Fibroblast of the aortic adventitia (primary cell): ENCODE data around the gene FSD2. TPM values are rescaled to one million over a fixed set of nuclear protein-coding genes. Genes with fewer than 3 reads are reported as not detected.
"Not testable (repeated sequence)": the region's sequence is repeated elsewhere in the genome, so short reads cannot be mapped to it uniquely, and the experiment has no call there.

Experiments
- DNase-seq: peaks from one replicate; pipeline ENCODE4 v3.0.0-alpha.2; 2010; ENCODE audit warnings: low read depth
- H3K4me3 ChIP-seq: 2 replicates; pipeline ENCODE4 v1.5.1; 2011; ENCODE audit warnings: low read depth, mild to moderate bottlenecking, control low read depth, low read length, moderate library complexity
- total RNA-seq: library from RNA; depleted of rRNA; stranded (reverse); fragments of >200 nt; gene quantifications from 2 replicates; pipeline ENCODE4 v1.2.3, GENCODE V29; 2012; ENCODE audit warnings: low replicate concordance
- TF ChIP-seq, protein P1 (sequence below): IDR thresholded peaks from 2 replicates; pipeline ENCODE4 v1.5.1; 2011; ENCODE audit warnings: mild to moderate bottlenecking, low read length, control low read depth, inconsistent platforms; ENCODE audit not compliant: insufficient read depth

Gene FSD2
- total RNA-seq, 1 donor: not detected

DNA sequence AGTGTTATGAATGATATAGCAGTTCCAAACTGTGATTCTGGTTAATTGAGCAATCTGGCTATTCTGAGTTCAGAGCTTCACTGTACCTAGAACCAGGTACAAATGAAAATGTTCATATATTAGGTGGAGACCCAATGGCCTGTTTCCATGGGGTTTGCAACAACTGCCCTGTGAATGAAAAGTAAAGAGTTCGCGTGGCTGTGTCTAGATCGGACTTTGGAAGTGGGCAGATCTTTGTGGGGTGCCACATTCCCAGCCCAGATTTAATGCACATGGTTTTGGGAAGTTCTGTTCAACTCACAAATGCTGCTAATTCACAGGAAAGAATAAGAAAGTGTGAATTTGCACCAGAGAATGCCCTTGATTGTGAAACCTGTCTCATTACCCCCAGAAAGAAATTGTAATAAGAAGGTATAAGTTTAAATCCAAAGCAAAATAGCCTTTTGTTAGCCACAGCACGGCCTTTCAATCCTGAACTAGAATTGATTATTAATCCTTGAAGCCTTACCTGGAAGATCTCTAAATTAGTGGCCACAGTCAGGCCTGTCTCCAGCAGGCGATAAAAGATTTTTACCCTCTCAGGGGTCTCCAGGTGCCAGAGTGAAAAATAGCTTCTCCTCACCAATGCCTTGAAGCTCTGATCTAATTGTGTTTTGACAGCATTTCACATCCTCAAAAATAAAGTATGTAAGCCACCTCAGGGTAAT is 26.2 kb upstream of the FSD2 start:
- TF ChIP-seq, protein P1, sequence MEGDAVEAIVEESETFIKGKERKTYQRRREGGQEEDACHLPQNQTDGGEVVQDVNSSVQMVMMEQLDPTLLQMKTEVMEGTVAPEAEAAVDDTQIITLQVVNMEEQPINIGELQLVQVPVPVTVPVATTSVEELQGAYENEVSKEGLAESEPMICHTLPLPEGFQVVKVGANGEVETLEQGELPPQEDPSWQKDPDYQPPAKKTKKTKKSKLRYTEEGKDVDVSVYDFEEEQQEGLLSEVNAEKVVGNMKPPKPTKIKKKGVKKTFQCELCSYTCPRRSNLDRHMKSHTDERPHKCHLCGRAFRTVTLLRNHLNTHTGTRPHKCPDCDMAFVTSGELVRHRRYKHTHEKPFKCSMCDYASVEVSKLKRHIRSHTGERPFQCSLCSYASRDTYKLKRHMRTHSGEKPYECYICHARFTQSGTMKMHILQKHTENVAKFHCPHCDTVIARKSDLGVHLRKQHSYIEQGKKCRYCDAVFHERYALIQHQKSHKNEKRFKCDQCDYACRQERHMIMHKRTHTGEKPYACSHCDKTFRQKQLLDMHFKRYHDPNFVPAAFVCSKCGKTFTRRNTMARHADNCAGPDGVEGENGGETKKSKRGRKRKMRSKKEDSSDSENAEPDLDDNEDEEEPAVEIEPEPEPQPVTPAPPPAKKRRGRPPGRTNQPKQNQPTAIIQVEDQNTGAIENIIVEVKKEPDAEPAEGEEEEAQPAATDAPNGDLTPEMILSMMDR: no peak
- no peak for DNase-seq
- no peak overlapping the region for H3K4me3 ChIP-seq

DNA sequence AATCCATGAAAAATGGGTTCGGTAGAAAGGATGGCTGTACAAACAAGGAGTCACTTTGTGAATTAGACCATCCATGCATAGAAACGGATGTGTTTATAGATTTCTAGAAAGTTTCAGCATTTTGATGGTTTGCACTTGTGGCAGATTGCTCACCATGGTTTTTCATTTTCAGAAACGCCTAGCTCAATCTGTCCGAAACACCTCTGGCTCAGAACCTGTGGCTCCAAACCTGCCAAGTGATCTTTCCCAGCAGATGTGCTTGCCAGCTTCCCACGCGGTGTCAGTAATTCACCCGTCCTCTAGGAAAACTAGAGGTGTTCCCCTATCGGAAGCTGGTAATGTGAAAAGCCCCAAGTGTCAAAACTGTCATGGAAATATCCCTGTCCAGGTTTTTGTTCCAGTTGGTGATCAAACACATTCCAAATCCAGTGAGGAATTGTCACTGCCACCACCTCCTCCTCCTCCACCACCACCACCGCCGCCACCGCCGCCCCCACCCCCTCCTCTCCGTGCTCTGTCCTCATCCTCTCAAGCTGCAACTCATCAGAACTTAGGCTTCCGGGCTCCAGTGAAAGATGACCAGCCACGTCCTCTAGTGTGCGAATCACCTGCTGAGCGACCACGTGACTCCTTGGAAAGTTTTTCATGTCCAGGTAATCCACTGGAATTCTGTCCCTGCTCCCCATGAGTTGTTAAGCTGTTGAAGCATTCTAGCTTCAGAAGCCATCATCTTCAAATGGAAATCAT is 24.7 kb upstream of the FSD2 start:
- H3K4me3 ChIP-seq: no peak overlapping the region
- no peak for DNase-seq
- TF ChIP-seq, protein P1: no peak

DNA sequence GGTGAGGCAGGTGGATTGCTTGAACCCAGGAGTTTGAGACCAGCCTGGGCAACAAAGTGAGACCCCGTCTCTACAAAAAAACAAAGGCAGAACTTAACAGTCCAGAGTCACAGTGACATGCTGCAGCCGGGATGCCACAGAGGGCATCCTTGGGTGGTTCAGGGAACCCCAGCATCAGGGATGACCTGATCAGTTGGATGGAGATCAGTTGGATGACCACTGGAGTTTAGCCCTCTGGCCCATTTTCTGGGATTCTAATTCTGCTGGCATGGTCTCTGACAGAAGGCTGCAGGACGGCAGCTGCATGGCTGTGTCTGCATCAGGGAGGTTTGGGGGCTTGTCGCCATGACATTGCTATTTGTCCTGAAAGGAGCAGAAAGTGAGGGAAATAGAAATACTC is 23.4 kb upstream of the FSD2 start:
- no peak for DNase-seq
- no peak overlapping the region for H3K4me3 ChIP-seq
- TF ChIP-seq, protein P1: no peak

DNA sequence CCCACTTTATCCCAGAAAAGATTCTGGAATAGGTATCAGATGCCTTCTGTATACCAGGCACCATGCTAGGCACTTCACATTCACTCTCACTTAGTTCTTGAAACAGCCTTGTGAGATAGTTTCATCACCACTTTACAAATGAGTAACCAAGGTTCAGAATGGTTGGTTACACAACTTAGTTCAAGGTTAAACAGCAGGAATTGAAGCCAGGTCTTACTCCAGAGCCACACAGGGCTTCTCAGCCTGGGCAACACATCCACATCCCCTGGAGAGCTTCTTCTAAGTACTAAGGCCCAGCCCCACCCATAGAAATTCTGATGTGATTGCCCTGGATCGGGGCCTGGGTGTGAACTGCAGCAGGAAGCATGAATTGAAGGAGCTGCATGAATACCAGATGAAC is 22.2 kb upstream of the FSD2 start:
- TF ChIP-seq, protein P1: no peak
- peak; percentile 42 for DNase-seq
- H3K4me3 ChIP-seq: no peak overlapping the region

DNA sequence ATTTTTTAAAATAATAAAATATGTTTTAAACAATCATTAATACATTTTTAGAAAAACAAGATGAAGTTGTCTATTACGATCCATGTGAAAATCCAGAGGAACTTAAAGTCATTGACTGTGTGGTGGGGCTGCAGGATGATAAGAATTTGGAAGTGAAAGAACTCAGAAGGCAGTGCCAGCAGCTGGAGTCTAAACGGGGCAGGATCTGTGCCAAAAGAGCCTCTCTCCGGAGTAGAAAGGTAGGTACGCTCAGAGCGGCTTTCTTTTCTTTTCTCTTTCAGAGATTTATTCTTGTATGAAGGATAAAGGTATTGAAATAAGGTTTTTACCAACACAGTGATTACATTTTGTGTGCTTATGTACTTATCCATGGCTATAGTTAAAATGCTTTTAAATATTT is 17.2 kb upstream of the FSD2 start:
- H3K4me3 ChIP-seq: no peak overlapping the region
- TF ChIP-seq, protein P1: no peak
- no peak for DNase-seq

DNA sequence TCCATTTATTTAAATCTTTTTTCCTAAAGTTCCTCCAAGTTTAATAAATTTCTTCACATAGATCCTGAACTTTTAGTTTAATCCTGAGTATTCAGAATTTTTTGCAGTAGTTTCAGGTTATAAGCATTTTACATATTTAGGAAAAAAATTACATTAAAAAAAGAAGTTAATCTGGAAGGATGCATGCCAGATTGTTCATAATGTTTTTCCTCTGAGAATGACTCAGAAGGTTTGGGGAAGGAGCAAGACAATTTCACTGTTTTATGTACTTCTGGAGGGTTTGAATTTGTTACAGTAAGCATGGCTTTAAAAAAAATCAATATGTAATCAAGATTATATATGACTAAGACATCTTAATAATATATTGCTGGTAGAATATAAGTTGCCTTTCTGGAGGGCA is 16.0 kb upstream of the FSD2 start:
- not testable (repeated sequence) for H3K4me3 ChIP-seq
- peak; percentile 31 for DNase-seq

DNA sequence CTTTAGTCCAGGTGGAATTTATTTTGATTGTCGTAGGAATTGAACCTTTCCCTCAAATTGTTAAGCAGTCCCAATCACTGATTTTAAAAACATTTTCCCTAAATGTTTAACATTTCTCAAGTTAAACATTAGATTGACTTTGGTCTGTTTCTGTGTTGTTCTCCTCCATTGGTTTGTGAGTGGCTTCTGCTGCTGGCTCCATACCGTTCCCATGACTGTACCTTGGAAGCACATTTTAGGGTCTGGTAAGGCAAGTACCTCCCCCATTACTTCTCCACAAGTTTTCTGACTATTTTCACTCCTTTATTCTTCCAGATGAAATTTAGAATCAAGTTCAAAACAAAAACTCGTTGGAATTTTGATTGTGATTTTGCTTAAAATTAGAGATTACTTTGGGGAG is 15.5 kb upstream of the FSD2 start:
- peak; percentile 17 for DNase-seq
- H3K4me3 ChIP-seq: not testable (repeated sequence)

DNA sequence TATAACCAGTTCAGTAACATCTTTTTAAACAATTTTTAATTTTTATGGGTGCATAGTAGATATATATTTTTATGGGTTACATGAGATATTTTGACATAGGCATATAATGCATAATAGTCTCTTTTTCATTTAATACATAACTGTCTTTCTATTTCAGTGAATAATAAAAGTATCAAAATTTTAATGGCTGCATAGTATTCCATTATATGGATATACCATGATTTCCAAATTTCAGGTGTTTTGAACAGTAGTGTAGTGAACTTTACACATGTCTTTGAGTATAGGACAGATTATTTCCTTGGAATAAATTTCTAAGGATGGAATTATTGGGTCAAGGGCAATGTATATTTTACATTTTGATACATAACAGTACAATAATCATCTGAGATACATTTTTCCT is 14.3 kb upstream of the FSD2 start:
- TF ChIP-seq, protein P1: no peak
- no peak overlapping the region for H3K4me3 ChIP-seq
- DNase-seq: no peak
